LNCAP (cell line): ENCODE data around the gene FGFBP2.

Experiments
- CTCF ChIP-seq: fragments of 450-650 bp; IDR thresholded peaks from 2 replicates; pipeline ENCODE4 v1.5.1; 2017; ENCODE audit warnings: mild to moderate bottlenecking

FGFBP2 gene

DNA sequence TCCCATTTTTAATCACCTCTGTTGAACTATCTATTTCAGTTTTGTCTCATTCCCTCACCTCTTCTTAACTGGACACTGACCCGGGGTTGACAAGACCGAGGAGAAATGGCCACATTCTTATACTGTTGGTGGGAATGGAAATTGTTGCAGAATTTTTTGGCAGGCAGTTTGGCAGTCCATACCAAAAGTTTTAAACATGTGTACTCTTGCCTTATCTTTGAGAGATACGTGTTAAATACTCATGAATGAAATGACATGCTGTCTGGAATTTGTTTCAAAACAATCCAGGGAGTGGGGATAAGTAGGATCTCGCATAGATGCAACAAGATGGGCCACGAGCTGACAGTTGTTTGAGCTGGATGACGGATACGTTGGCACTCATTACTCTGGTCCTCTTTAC lies 36.5 kb downstream of the FGFBP2 start:
- no peak for TF ChIP-seq CTCF

DNA sequence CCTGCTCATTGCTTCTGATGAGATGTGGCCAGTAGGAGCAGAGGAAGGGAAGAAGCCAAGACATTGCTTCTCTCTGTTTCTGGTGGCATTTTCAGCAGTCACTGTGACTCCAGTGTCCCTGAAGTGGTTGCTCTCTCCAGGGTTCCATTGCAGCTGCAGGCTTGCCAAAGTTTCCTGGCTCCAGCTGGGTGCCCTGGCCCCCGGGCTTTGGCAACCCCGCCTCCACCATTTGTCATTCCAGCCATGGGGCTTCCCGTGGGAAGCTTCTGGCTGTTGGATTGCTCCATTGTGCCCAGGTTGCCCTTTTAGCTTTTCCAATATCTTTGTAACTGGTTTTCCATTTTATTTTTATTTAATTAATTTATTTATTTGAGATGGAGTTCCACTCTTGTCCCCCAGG lies 37.1 kb downstream of the FGFBP2 start:
- TF ChIP-seq CTCF = no peak

DNA sequence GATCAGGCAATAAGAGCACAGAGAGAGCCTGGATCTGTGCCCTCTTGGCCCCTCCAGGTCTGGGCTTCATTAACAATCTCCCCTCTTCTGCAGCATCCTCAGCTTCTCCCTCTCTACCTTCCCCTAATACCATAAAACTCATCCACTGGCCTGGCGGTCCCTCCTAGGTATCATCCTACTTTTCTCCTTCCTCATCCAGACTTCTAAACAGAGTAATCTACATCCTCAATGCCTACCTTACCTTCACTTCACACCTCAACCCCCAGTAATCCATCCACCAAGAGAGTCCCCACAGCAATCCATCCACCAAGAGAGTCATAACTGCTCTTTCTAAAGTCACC lies 41.4 kb downstream of the FGFBP2 start:
- no peak for TF ChIP-seq CTCF

DNA sequence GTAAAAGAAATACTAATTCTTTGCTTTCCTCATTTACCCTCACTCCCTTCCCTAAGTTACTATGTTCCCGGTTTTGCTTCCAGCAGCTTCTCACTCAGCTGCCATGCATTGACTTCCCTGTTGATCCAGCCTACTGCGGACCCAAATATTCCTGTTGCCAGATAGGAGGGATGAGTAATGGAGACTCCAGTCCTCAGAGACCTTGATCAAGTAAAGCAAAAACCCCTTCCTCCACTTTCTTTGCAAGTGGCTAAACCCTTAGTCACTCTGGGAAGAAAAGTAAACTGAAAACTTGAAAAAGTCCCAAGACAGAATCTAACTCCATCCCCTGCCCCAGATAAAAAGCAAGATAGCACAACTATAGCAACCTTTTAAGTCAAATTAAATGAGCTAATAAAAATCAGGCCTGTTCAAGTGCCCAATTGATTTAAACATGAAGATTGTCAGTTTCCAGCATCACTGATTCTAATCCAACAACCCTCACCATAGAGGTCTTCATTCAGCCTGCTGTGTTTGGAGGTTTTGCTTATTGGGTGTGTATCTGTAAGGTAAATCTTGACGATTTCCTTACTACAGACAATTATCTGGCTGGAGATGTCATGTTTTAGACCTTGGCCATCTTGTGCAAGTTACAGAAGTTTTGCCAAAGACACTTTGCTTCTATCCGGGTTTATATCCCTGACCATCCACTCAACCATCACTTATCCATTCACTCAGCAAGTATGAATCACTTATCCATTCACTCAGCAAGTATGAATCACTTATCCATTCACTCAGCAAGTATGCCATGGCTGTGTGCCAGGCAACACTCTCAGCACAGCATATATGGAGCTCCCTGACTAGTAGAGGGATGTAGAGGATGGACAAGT lies 42.0 kb downstream of the FGFBP2 start:
- no peak for TF ChIP-seq CTCF

GRCh38 chr4:15918484-15919129 lies 44.4 kb downstream of the FGFBP2 start:
- no peak for TF ChIP-seq CTCF

DNA sequence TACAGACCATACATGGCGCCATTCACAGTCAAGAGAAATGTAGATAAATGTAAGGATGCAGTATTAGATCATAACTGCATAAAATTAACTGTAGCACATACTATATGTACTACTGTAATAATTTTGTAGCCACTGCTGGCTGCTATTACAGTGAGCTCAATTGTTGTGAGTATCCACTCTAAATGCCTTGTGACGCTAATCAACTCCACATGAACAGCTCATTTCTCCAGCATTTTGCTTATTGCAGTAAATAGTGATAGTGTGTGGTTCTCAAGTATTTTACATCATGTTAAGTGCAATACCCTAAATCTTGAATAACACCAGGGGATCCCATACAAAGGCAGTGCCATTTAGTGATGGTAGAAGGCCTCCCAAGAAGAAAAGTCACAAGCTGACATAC lies 45.7 kb downstream of the FGFBP2 start:
- TF ChIP-seq CTCF = no peak

DNA sequence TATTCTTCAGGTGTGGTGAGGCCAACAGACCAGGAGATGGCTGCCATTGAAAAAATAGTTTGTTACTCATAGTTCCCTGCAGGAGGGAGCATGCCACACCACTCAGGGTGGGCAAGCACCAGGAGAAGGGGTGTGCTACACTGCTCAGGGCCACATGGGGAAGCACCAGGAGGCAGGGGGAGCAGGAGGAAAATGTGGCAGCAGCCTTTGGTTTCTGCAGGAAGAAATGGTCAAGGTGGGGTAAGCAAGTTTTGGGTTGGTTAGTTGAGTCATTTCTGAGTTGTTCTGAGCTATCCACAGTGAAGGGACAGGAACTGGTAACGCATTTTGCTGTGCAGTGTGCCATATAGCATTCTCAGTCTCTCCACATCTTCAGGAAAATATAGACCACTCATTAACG lies 48.2 kb downstream of the FGFBP2 start:
- no peak for TF ChIP-seq CTCF
